GM19193 (cell line): ENCODE results near the gene PKIG.

Experiments
- POLR2A ChIP-seq: IDR thresholded peaks from 4 replicates; pipeline ENCODE4 v1.6.1; 2011; ENCODE audit not compliant: insufficient read depth, insufficient read length; ENCODE audit errors: extremely low read depth

Gene PKIG

GRCh38 chr20:44582311-44583025, at the start of gene PKIG:
TSS of gene PKIG (plus strand) at chr20:44582579. CDS start at chr20:44614557, 31,978 bp downstream.
- TF ChIP-seq POLR2A: no peak

- no peak for TF ChIP-seq POLR2A
Observed at GRCh38 chr20:44532981-44533331, 49.4 kb upstream of the PKIG start.

DNA sequence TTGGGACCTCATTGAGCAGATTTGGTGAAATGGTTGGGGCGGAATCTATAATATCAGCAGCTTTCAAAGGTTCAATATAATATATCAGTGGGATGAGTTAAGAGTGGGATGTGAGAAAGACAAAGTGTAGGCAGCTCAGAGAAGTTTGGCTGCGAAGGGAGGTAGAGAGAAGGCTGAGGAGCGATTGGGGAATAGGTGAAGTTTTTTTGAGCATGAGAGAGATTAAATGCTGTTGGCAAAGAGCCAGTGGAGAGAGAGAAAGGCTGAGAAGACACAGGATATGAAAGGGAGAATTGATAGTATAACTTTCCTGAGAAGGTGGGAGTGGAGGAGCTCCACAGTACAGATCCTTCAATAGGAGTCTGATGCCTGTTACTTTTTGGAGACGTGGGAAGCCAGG, 48.5 kb upstream of the PKIG start:
- no peak for TF ChIP-seq POLR2A

DNA sequence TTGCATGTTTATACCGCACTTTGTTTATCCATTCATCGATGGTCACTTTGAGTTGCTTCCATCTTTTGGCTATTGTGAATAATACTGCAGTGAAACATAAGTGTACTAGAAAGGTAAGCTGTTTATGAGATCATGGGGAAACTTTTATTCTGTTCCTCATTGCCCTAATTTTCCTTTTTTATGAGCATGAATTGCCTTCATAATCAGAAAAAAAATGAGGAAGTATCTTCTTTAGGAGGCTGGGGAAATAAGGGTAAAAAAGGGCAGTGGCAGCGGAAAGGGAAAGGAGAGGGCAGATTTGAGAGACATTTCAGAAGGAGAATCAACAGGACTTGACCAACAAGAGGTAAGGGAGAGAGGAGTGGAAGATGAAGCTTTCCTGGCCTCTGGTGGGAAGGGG, 46.2 kb upstream of the PKIG start:
- no peak for TF ChIP-seq POLR2A

GRCh38 chr20:44537993-44538392, 44.4 kb upstream of the PKIG start:
- no peak for TF ChIP-seq POLR2A

DNA sequence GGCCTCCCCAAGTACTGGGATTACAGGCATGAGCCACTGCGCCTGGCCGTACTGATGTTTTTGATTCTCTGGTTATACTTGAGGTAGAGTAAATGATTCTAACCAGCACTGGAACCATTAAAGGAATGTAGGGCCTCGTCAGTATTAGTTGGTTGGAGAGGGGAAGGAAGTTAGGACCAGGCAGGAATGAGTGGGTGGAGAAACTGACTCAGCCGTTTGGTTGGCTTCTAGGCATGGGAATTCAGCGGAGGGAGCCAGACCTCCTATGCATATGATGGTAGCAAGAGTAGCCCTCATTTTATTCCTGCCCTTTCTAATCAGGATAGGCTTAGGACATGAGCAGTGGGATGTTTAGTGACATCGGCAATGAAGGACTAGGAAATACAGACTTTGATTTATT, 41.5 kb upstream of the PKIG start:
- TF ChIP-seq POLR2A: no peak

DNA sequence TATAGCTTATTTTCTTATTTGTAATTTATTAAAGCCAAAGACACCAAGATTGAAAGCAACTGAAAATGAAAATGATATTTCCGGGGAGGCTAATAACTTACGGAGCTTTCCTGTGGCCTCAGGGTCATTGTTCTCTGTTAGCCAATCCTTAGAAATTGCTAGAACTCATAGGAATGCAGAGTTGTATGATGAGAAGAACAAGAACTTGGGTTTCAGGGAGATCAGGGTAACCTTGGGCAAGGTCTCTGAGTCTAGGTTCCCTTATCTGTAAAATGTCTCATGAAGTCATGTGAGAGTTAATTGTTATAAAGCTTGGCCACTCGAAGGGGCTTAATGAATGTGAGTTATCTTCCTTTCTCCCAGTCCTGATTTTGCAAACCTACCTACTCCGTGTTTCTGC, 40.4 kb upstream of the PKIG start:
- no peak for TF ChIP-seq POLR2A

GRCh38 chr20:44542890-44543289, 39.5 kb upstream of the PKIG start:
- TF ChIP-seq POLR2A: no peak

- no peak for TF ChIP-seq POLR2A
Observed at GRCh38 chr20:44543358-44543757, 39.0 kb upstream of the PKIG start.

- no peak for TF ChIP-seq POLR2A
Observed at GRCh38 chr20:44544263-44544662, 38.1 kb upstream of the PKIG start.

DNA sequence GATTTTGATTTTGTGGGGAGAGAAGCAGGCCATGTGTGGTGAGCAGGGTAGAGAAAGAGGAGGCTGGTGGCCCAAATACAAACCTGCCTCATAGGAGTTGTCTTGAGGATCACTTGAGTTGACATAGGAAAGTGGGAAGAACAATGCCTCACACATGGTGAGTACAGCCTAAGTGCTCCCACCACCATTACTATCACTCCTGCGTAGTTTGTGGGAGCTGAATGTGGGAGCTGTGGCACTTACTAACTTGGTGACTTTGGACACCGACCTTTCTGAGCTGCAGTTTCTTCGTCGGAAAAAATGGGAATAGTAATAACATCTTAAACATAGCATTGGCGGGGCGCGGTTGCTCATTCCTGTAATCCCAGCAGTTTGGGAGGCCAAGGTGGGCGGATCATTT, 35.0 kb upstream of the PKIG start:
- no peak for TF ChIP-seq POLR2A

DNA sequence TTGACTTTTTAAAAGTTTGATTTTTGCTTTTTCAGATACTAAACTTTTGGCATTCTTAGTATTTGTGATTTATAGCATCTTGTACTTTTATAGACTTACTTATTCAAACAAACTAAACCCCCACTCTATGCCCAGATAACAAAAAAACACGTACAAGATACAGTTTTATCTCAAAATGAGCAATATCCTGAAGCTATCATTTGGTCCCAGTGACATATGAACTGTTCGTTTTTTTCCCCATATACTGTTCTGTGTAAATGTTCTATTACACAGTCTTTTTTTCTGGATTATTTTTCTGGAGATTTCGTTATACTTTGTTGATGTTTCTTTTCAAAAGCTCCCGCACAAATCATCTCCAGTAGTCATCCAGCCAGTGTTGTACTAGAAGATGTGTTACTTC, 33.3 kb upstream of the PKIG start:
- no peak for TF ChIP-seq POLR2A

DNA sequence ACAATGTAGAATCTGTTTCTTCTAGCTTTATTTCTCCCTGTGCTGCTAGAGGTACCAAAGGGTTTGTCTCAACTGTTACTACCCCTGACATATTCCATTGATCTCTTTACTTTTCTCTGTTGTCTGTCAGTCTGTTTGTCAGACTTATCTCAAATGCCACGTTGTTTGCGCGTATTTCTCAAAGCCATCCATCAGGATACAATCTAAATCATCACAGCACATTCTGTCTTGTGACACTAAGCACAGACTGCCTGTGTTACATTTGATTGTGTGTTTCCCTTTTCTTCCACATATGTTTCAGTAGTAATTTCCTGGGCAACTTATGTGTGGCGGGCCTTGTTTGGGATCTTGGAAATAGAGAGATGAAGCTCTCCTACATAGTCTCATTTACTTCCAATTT, 30.3 kb upstream of the PKIG start:
- no peak for TF ChIP-seq POLR2A

- no peak for TF ChIP-seq POLR2A
Observed at GRCh38 chr20:44552568-44552949, 29.8 kb upstream of the PKIG start.

DNA sequence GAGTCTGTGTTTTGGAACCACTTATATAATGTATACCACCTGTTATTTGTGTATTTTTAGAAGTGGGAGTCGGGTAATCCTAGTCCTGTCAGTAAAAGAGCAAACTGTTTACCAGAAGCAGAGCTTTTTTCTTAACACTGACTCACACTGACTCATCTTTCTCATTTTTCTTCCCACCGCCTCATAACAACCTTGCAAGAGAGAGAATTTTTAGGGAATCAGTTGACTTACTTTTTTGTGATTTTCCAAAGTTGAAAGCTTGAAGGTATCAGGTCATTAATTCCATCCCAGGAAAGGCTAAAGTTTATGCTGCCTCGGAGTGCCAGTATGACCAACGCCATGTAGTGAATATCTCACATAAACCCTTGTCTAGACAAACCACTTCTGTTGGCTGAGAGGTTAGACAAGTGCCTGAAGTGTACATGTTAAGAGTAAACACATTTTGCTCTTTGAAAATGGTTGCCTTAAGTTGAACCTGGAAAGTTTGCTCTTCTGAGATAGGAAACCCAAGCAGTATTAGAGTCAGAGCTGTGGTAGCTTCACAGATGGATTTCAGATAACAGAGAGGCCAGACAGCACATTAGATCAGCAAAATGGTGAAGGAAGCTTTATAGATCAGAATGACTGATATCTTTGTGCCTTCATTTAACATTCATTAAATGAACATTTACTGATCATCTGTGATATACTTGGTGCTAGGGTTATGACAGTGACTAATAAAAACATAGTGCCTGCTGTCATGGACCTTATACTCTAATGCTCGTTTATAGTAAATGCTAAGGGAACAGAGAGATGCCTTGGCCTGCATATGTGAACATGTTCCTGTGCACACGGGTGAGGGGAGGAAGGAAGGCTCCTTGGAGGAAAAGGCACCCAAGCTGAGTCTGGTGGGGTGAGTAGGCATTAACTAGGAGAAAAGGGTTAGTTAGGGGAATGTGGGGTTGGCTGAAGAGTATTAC, 29.1 kb upstream of the PKIG start:
- TF ChIP-seq POLR2A: no peak

DNA sequence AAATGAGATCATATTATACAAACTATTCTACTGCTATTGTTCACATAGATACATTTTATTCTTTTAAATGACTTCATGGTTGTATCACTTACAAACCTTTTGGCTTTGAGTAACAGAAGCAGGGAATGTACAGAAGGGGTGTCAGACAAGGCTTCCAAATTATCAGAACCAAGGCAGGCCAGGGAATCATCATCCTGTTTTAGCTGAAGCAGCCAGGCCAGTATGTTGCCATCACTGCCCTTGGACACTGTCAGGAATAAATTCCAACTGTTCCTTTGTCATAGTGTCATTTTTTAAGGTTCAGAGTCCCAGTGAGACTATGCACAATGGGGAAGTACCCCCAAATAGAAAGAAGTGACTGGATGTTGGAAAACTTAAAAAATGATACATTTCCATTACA, 23.1 kb upstream of the PKIG start:
- TF ChIP-seq POLR2A: no peak

- TF ChIP-seq POLR2A: no peak
Observed at GRCh38 chr20:44560229-44560628, 22.1 kb upstream of the PKIG start.

- TF ChIP-seq POLR2A: no peak
Observed at GRCh38 chr20:44561876-44562275, 20.5 kb upstream of the PKIG start.
